Prostate gland (tissue), 2 donors: ENCODE data around the gene PRRT1B. TPM values are rescaled to one million over a fixed set of nuclear protein-coding genes. Genes with fewer than 3 reads are reported as not detected.

Source experiments
- DNase-seq: peaks from one replicate; pipeline ENCODE4 v3.0.0-alpha.2; 2019; ENCODE audit warnings: low spot score
- H3K27ac ChIP-seq, 2 donors: fragments of 200-600 bp; sonication (generic); 2 replicates each; pipeline ENCODE4 v1.5.1; 2017 to 2019
- H3K27me3 ChIP-seq: fragments of 200-600 bp; sonication (generic); replicated peaks from 2 replicates; pipeline ENCODE4 v1.5.1; 2019; ENCODE audit not compliant: insufficient read depth
- H3K36me3 ChIP-seq, 2 donors: fragments of 200-600 bp; sonication (generic); 1 replicate in 1 of 2; 2 replicates in 1 of 2; pipeline versions ENCODE4 v1.5.1 to v1.8.1; 2017 to 2019
- H3K4me1 ChIP-seq: fragments of 200-600 bp; sonication (generic); replicated peaks from 2 replicates; pipeline ENCODE4 v1.5.1; 2019
- H3K4me3 ChIP-seq, 2 donors: fragments of 200-600 bp; sonication (generic); 2 replicates each; pipeline ENCODE4 v1.5.1; 2017 to 2019
- H3K9me3 ChIP-seq: fragments of 200-600 bp; sonication (generic); 2 replicates; pipeline ENCODE4 v1.5.1; 2017
- POLR2A ChIP-seq: fragments of 450-650 bp; IDR thresholded peaks from one replicate; pipeline ENCODE4 v1.6.1; 2016; ENCODE audit warnings: antibody characterized with exemption, mild to moderate bottlenecking
- POLR2AphosphoS5 ChIP-seq: sonication (generic); formaldehyde crosslinking; IDR thresholded peaks from one replicate; pipeline ENCODE4 v1.6.1; 2017; ENCODE audit warnings: antibody characterized with exemption
- WGBS: methylation state at CpG from one replicate; pipeline ENCODE4 v1.1.5; 2018; 5-methylcytosine and 5-hydroxymethylcytosine counted together
- intact Hi-C: fragments of 100-400 bp; cut with DNase I; formaldehyde crosslinking; loops from one replicate; pipeline ENCODE4 v1.14.2; 2022
- total RNA-seq, 2 donors: library from RNA; depleted of rRNA; stranded (reverse); fragments of >200 nt; gene quantifications; one replicate each; pipeline ENCODE4 v1.1.0, GENCODE V29; 2016
- TF ChIP-seq, protein P1 (sequence below), 4 experiments: fragments of 200-600 bp in 2 of 4; fragments of 450-650 bp in 2 of 4; sonication (generic) in 2 of 4; IDR thresholded peaks; 1 replicate in 3 of 4; 2 replicates in 1 of 4; pipeline ENCODE4 v1.5.1; 2016 to 2019; ENCODE audit warnings: antibody characterized with exemption in 4 of 4, mild to moderate bottlenecking in 2 of 4, moderate library complexity in 2 of 4

Gene PRRT1B
- total RNA-seq, 2 donors from 2014 or later = 3.7 to 25.4 TPM

DNA sequence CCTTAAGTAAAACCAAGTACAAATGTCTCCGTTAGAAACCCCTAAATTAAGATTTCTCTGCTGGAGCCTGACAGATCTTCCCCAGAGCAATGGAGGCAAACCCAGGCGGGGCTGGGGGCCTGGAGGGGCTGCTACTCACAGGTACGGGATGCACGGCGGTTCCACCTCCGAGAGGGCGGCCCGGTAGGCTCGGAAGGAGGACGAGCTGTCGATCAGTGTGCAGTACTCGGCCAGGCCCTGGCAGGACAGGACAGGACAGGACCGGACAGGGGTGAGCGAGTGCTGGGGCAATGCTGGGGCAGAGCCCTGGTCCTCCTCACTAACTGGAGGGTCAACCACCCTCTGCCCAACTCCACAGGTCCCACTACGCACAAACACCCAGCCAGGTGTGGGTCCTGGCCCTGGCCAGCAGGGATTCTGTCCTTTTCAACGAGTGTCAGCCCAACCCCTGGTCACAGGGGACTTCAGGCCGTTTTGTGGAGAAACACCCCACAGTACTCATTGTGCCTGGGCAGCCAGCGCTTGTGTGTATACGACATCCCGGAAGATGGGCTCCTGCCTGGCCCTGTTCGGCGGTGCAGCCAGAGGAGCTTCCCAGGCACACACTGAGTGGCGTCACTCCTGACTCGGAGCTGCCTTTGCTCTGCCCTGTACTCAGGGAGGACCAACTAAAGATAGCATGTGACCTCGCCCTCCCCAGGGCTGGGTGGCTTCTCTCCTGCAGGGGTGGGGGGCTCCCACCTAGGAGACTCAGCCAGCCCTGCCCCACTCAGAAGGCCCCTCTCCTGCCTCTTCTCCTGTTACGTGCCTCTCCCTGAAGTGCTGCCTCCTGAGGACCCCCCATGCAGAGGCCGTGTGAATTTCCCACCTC, 37.4 kb downstream of the PRRT1B start:
- H3K4me1 ChIP-seq = no peaks in the 10 kb centered on the region
- TF ChIP-seq POLR2A (no peak), POLR2AphosphoS5 (no peak)
- TF ChIP-seq, protein P1, sequence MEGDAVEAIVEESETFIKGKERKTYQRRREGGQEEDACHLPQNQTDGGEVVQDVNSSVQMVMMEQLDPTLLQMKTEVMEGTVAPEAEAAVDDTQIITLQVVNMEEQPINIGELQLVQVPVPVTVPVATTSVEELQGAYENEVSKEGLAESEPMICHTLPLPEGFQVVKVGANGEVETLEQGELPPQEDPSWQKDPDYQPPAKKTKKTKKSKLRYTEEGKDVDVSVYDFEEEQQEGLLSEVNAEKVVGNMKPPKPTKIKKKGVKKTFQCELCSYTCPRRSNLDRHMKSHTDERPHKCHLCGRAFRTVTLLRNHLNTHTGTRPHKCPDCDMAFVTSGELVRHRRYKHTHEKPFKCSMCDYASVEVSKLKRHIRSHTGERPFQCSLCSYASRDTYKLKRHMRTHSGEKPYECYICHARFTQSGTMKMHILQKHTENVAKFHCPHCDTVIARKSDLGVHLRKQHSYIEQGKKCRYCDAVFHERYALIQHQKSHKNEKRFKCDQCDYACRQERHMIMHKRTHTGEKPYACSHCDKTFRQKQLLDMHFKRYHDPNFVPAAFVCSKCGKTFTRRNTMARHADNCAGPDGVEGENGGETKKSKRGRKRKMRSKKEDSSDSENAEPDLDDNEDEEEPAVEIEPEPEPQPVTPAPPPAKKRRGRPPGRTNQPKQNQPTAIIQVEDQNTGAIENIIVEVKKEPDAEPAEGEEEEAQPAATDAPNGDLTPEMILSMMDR (IDR thresholded peaks at IDR 0.05) = no peak
- no peak overlapping the region for H3K27ac ChIP-seq
- DNase-seq = no peak
- no peaks in the 10 kb centered on the region for H3K9me3 ChIP-seq
- H3K27me3 ChIP-seq = no peaks in the 10 kb centered on the region
- WGBS = 91% methylated on average over 27 of the region's 27 CpGs
- H3K4me3 ChIP-seq = no peak overlapping the region
- intact Hi-C loops = no loop called here
- H3K36me3 ChIP-seq = peaks cover 11 to 17% of the 10 kb centered on the region in 2 donors

DNA sequence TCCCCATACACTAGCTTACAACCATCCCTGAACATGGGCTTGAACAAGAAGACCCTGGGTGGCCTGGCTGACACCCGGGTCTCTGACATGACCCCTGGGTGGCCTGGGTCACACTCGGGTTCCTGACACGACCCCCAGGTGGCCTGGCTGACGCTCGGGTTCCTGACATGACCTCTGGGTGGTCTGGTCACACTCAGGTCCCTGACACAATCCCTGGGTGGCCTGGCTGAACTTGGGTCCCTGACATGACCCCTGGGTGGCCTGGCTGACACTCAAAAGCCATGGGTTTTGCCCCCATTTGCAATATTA, 38.0 kb downstream of the PRRT1B start:
- intact Hi-C loops = no loop called here
- no peak for TF ChIP-seq POLR2A
- TF ChIP-seq, protein P1 (IDR thresholded peaks at IDR 0.05) = no peak
- TF ChIP-seq POLR2AphosphoS5 = no peak
- no peak overlapping the region for H3K4me3 ChIP-seq
- H3K4me1 ChIP-seq = no peaks in the 10 kb centered on the region
- DNase-seq = no peak
- peaks cover 17 to 20% of the 10 kb centered on the region in 2 donors for H3K36me3 ChIP-seq
- H3K9me3 ChIP-seq = no peaks in the 10 kb centered on the region
- H3K27ac ChIP-seq = no peak overlapping the region
- no peaks in the 10 kb centered on the region for H3K27me3 ChIP-seq
- WGBS = 72% methylated on average over 5 of the region's 5 CpGs

DNA sequence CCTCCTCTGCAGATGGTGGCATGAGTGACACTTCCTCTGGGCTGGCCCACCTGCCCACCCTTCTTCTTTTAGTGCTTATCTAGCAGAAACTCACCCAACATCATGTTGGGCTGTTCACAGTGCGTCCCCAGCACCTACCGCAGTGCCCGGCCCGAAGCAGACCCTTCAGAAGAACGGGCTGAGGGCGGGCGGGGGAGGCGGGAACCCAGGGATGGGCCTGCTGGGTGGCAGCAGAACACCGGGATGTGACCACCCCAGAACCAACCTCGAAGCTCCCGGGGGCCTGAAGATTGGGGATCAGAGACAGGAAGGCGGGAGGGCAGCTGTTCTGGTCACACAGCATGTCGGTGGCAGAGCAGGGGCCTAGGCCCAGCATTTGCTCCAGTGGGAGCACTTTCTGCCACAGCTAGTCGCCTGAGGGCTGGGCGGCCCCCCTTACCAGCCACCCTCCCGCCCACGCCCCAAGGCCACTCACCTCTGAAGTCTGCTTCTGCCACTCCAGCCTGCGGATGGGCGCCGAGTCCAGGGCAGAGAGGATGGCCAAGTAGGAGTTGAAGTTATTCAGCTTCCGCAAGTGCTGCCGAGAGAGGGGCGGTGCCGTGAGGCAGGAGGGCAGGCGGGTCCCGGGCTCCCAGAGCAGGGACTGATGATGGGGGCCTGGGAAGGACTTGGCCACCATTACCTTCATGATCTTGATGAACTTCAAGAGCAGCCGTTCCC, 38.7 kb downstream of the PRRT1B start:
- Histone ChIP-seq H3K36me3 (peaks cover 20 to 24% of the 10 kb centered on the region in 2 donors), H3K4me3 (no peak overlapping the region), H3K4me1 (no peaks in the 10 kb centered on the region), H3K27me3 (no peaks in the 10 kb centered on the region), H3K27ac (no peak overlapping the region), H3K9me3 (no peaks in the 10 kb centered on the region)
- intact Hi-C loops = no loop called here
- TF ChIP-seq, protein P1 (IDR thresholded peaks at IDR 0.05) = no peak
- TF ChIP-seq POLR2AphosphoS5 = no peak
- no peak for TF ChIP-seq POLR2A
- 92% methylated on average over 27 of the region's 27 CpGs for WGBS
- DNase-seq = no peak

DNA sequence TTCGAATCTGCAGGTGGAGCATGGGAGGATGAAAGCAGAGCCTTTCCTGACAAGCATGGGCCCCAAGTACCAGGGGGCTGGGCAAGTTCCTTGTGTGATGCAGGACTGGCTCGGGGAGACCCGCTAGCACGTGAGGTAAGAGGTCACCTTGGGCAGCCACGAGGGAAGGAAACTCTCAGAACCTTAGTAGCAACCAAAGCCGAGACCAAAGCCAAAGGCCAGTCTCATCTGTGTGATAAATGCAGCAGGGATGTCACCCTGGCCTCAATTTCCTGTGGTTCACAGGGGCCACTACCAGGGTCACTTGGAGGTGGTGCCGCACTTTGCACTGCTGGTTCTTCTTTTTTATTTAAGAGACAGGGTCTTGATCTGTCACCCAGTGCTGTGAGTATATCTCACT, 39.5 kb downstream of the PRRT1B start:
- no peak for DNase-seq
- no peak overlapping the region for H3K27ac ChIP-seq
- intact Hi-C loops = no loop called here

More for the DNA sequence above, 39.5 kb downstream of the PRRT1B start:
- 88% methylated on average over 7 of the region's 7 CpGs for WGBS
- H3K9me3 ChIP-seq = no peaks in the 10 kb centered on the region
- TF ChIP-seq POLR2AphosphoS5 (no peak), POLR2A (no peak)
- TF ChIP-seq, protein P1 (IDR thresholded peaks at IDR 0.05) = no peak
- H3K4me1 ChIP-seq = no peaks in the 10 kb centered on the region
- no peak overlapping the region for H3K4me3 ChIP-seq
- peaks cover 20% of the 10 kb centered on the region in 2 donors for H3K36me3 ChIP-seq
- H3K27me3 ChIP-seq = no peaks in the 10 kb centered on the region
